HCT116 (cell line): ENCODE data around the gene TRAK1. TPM values are rescaled to one million over a fixed set of nuclear protein-coding genes. Genes with fewer than 3 reads are reported as not detected.
A peak's percentile ranks its signal among the peaks of the same experiment; 100 is the strongest.

Experiments
- ATAC-seq: fragments of 200-7000 bp; cut with Tn5 transposase; 2 replicates; pipeline ENCODE4 v1.9.1; 2020; ENCODE audit warnings: mild to moderate bottlenecking, moderate library complexity
- BruUV-seq: library from RNA; stranded (reverse); fragments of 400-500 nt; replicated peaks from 2 replicates; lab custom pipeline; 2021; lab: Mats Ljungman, UMichigan
- CTCF ChIA-PET: fragments of 300-600 bp; sonication (Branson Sonifier 250); formaldehyde crosslinking; loops from one replicate; lab custom pipeline; 2021; ENCODE audit warnings: antibody characterized with exemption; lab: Charles Lee
- POLR2A ChIA-PET: fragments of 300-600, 350-600 bp; sonication (Branson Sonifier 250); formaldehyde crosslinking; loops from one replicate; lab custom pipeline; 2021; ENCODE audit warnings: antibody characterized with exemption; lab: Charles Lee
- RAD21 ChIA-PET, 2 experiments: fragments of 300-600 bp; sonication (Branson Sonifier 250); formaldehyde crosslinking; loops; one replicate each; lab custom pipeline; 2023; ENCODE audit warnings: low total read pairs in 2 of 2; ENCODE audit not compliant: uncharacterized antibody in 2 of 2, unreplicated experiment in 2 of 2, low non-redundant PET in 1 of 2; lab: Charles Lee
- DNase-seq: peaks from one replicate; pipeline ENCODE4 v3.0.0-alpha.2; 2010; ENCODE audit warnings: low read depth, low spot score
- H2AFZ ChIP-seq: fragments of 200-600 bp; shearing (Covaris generic), sonication (generic); 2 replicates; pipeline ENCODE4 v1.6.1; 2017; ENCODE audit warnings: low read depth, mixed run types, mixed read lengths, antibody characterized with exemption, low read length; ENCODE audit not compliant: poor library complexity, severe bottlenecking
- H3K27ac ChIP-seq: 2 replicates; pipeline ENCODE4 v1.5.1; 2012; ENCODE audit warnings: low read depth, low read length
- H3K27me3 ChIP-seq: fragments of 200-600 bp; sonication (generic); 2 replicates; pipeline ENCODE4 v1.6.1; 2016; ENCODE audit warnings: mixed run types, low read length, mixed read lengths; ENCODE audit not compliant: insufficient read depth
- H3K36me3 ChIP-seq, 2 experiments: fragments of 200-500 bp in 1 of 2; fragments of 200-600 bp in 1 of 2; sonication (Bioruptor generic) in 1 of 2; sonication (generic) in 1 of 2; 2 replicates each; pipeline versions ENCODE4 v1.5.1 to v1.6.1; 2014 to 2016; ENCODE audit warnings: low read length in 2 of 2, inconsistent platforms in 1 of 2, mixed read lengths in 1 of 2, mixed run types in 1 of 2; ENCODE audit not compliant: insufficient read depth in 2 of 2, control insufficient read depth in 1 of 2
- H3K4me1 ChIP-seq, 2 experiments: fragments of 200-600 bp in 1 of 2; sonication (generic) in 1 of 2; 2 replicates each; pipeline versions ENCODE4 v1.5.1 to v1.6.1; 2012 to 2017; ENCODE audit warnings: low read length in 2 of 2, inconsistent platforms in 1 of 2, mild to moderate bottlenecking in 1 of 2, mixed read lengths in 1 of 2, mixed run types in 1 of 2, moderate library complexity in 1 of 2; ENCODE audit not compliant: insufficient read depth in 2 of 2, control insufficient read depth in 1 of 2
- H3K4me2 ChIP-seq: fragments of 200-600 bp; sonication (generic); 2 replicates; pipeline ENCODE4 v1.6.1; 2017; ENCODE audit warnings: mixed run types, low read length, mixed read lengths
- H3K4me3 ChIP-seq, 2 experiments: fragments of 200-600 bp in 1 of 2; sonication (generic) in 1 of 2; replicated peaks in 1 of 2; 2 replicates each; pipeline ENCODE4 v1.5.1; 2011 to 2016; ENCODE audit warnings: low read length in 2 of 2, control low read depth in 1 of 2, low read depth in 1 of 2, mild to moderate bottlenecking in 1 of 2, mixed read lengths in 1 of 2, mixed run types in 1 of 2
- H3K79me2 ChIP-seq: fragments of 200-600 bp; sonication (generic); 2 replicates; pipeline ENCODE4 v1.6.1; 2017; ENCODE audit warnings: mild to moderate bottlenecking, mixed run types, low read length, moderate library complexity, mixed read lengths; ENCODE audit not compliant: insufficient read depth
- H3K9ac ChIP-seq: fragments of 200-600 bp; sonication (generic); 2 replicates; pipeline ENCODE4 v1.6.1; 2016; ENCODE audit warnings: low read length, mixed read lengths
- H3K9me2 ChIP-seq: fragments of 200-600 bp; sonication (generic), shearing (Covaris generic); 2 replicates; pipeline ENCODE4 v1.6.1; 2017; ENCODE audit warnings: mixed run types, mild to moderate bottlenecking, moderate library complexity; ENCODE audit not compliant: insufficient read depth
- H3K9me3 ChIP-seq, 2 experiments: fragments of 200-500 bp in 1 of 2; fragments of 200-600 bp in 1 of 2; sonication (Bioruptor generic) in 1 of 2; sonication (generic) in 1 of 2; 2 replicates each; pipeline ENCODE4 v1.6.1; 2014 to 2017; ENCODE audit warnings: low read length in 2 of 2, mixed read lengths in 2 of 2, inconsistent platforms in 1 of 2, low read depth in 1 of 2, mild to moderate bottlenecking in 1 of 2, mixed run types in 1 of 2, moderate library complexity in 1 of 2; ENCODE audit not compliant: control insufficient read depth in 1 of 2, insufficient read depth in 1 of 2
- H4K20me1 ChIP-seq: fragments of 200-600 bp; sonication (generic), shearing (Covaris generic); 2 replicates; pipeline ENCODE4 v1.6.1; 2017; ENCODE audit warnings: mixed run types, mild to moderate bottlenecking, moderate library complexity; ENCODE audit not compliant: insufficient read depth
- CTCF ChIP-seq, 3 experiments: fragments of 200-600 bp in 1 of 3; sonication (generic) in 1 of 3; IDR thresholded peaks in 2 of 3; conservative IDR thresholded peaks in 1 of 3; 2 replicates each; pipeline ENCODE4 v1.5.1; 2012 to 2017; ENCODE audit warnings: low read depth in 2 of 3, low read length in 2 of 3, antibody characterized with exemption in 1 of 3, borderline replicate concordance in 1 of 3, control low read depth in 1 of 3, mild to moderate bottlenecking in 1 of 3, mixed read lengths in 1 of 3, mixed run types in 1 of 3, moderate library complexity in 1 of 3; ENCODE audit not compliant: insufficient read depth in 1 of 3
- POLR2A ChIP-seq: IDR thresholded peaks from 2 replicates; pipeline ENCODE4 v1.7.0; 2011; ENCODE audit warnings: borderline replicate concordance; ENCODE audit not compliant: insufficient read depth, insufficient read length; ENCODE audit errors: extremely low read depth
- RAD21 ChIP-seq: IDR thresholded peaks from 2 replicates; pipeline ENCODE4 v1.6.1; 2012; ENCODE audit warnings: low read depth, mild to moderate bottlenecking
- SP1 ChIP-seq: IDR thresholded peaks from 2 replicates; pipeline ENCODE4 v1.6.1; 2012; ENCODE audit warnings: low read depth
- YY1 ChIP-seq: IDR thresholded peaks from 2 replicates; pipeline ENCODE4 v1.6.1; 2011; ENCODE audit warnings: low read length, low read depth, moderate library complexity, mild to moderate bottlenecking; ENCODE audit not compliant: insufficient replicate concordance; ENCODE audit errors: extremely low read depth
- ZBTB33 ChIP-seq: IDR thresholded peaks from 2 replicates; pipeline ENCODE4 v1.6.1; 2011; ENCODE audit warnings: mild to moderate bottlenecking, low read length, moderate library complexity; ENCODE audit not compliant: insufficient replicate concordance; ENCODE audit errors: extremely low read depth
- ZNF274 ChIP-seq: fragments of 200-500 bp; sonication (Bioruptor generic); IDR thresholded peaks from 2 replicates; pipeline ENCODE4 v1.6.1; 2014; ENCODE audit warnings: mild to moderate bottlenecking, low read depth, low read length, inconsistent platforms
- intact Hi-C: fragments of 100-400 bp; cut with micrococcal nuclease; formaldehyde crosslinking; loops from 2 replicates; pipeline ENCODE4 v1.10.0; 2022
- total RNA-seq: library from RNA; stranded (reverse); gene quantifications from one replicate; pipeline ENCODE4 v1.2.1, GENCODE V29; 2021; ENCODE audit not compliant: unreplicated experiment
- TF ChIP-seq, protein P1 (sequence below): IDR thresholded peaks from 2 replicates; pipeline ENCODE4 v1.6.1; 2012

The TRAK1 gene
- total RNA-seq, 1 experiment from 2014 or later: 25.9 TPM

- ATAC-seq (no peak), DNase-seq (no peak)
- ChIA-PET RAD21 (no interaction called here), POLR2A (no interaction called here), CTCF (no interaction called here)
- H3K27ac ChIP-seq: no peak overlapping the region
- H3K27me3 ChIP-seq: no peaks in the 10 kb centered on the region
- H3K9me2 ChIP-seq: no peaks in the 10 kb centered on the region
- peaks cover 6 to 7% of the 10 kb centered on the region in 2 experiments for H3K4me1 ChIP-seq
- peaks cover 19% of the 10 kb centered on the region for H3K79me2 ChIP-seq
- no peaks in the 10 kb centered on the region for H4K20me1 ChIP-seq
- intact Hi-C loops: no loop called here
- no peaks in the 10 kb centered on the region for H3K9me3 ChIP-seq
- H3K4me2 ChIP-seq: no peak overlapping the region
- H2AFZ ChIP-seq: no peak overlapping the region
- TF ChIP-seq ZBTB33 (no peak), POLR2A (no peak), RAD21 (0 out of 2 replicates have a peak, but pooled peaks have one; percentile 15)
- no peak overlapping the region for H3K9ac ChIP-seq
- H3K36me3 ChIP-seq: no peaks in the 10 kb centered on the region
- H3K4me3 ChIP-seq: no peak overlapping the region
- no TSS peak for BruUV-seq
These were observed 43.8 kb downstream of the TRAK1 start for GRCh38 chr3:42134867-42135464.

DNA sequence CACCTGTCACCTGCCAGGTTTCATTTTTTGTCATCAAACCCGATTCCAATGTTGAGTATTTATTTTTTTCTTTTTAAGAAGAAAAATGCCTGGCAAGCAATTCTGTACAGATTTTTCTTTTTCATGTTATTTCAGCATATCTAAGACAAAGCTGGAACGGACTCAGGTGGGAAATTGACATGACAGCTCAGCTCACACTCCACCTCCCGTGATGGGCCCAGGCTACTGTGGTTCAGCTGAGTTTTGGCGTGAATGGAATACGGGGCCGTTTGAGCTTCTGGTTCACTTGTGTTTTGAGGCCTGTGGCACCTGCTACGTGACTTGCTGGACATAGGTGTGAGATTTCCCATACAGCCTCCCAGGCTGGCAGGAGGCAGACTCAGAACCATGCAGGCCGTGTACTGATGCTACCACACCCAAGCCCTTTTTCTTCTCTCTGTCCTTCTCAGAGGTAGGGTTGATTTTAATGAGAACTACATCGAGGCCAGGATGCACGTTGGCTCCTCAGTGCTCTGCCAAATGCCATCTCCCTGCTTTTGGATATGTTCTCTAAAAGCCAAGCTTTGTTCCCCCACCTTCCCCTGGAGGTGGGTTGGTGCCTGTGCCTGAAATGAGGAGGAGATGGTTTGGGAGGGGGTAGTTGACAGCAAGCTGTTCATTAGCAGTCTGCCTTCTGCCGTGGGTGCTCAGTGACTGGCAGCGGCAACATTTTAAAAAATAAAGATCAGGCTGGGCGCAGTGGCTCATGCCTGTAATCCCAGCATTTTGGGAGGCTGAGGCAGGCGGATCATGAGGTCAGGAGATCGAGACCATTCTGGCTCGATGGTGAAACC lies 48.7 kb downstream of the TRAK1 start:
- Histone ChIP-seq H3K9me2 (no peaks in the 10 kb centered on the region), H3K9me3 (no peaks in the 10 kb centered on the region), H3K9ac (no peak overlapping the region), H3K4me2 (no peak overlapping the region), H3K27me3 (no peaks in the 10 kb centered on the region), H3K27ac (no peak overlapping the region), H3K4me1 (peaks cover 3% of the 10 kb centered on the region in 2 experiments; a peak in 2 of 4 replicates), H4K20me1 (no peaks in the 10 kb centered on the region), H2AFZ (no peak overlapping the region), H3K4me3 (no peak overlapping the region), H3K79me2 (peaks cover 25% of the 10 kb centered on the region), H3K36me3 (no peaks in the 10 kb centered on the region)
- DNase-seq (no peak), ATAC-seq (no peak)
- intact Hi-C loops: no loop called here
- ChIA-PET POLR2A (no interaction called here), CTCF (no interaction called here), RAD21 (no interaction called here)
- BruUV-seq: no TSS peak
- TF ChIP-seq SP1 (no peak), ZNF274 (no peak), YY1 (no peak), CTCF (IDR thresholded peaks at IDR 0.05 in 2 of 3, conservative IDR thresholded peaks at IDR 0.05 in 1 of 3; ENCODE audit: borderline replicate concordance in 1 of 3, insufficient read depth in 1 of 3, low read depth in 2 of 3, low read length in 2 of 3) (no peak)
- TF ChIP-seq, protein P1, sequence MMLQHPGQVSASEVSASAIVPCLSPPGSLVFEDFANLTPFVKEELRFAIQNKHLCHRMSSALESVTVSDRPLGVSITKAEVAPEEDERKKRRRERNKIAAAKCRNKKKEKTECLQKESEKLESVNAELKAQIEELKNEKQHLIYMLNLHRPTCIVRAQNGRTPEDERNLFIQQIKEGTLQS: no peak
